HCT116 (cell line): ENCODE results near the gene NEK5. TPM values are rescaled to one million over a fixed set of nuclear protein-coding genes. Genes with fewer than 3 reads are reported as not detected.

Experiments
- ATAC-seq: fragments of 200-7000 bp; cut with Tn5 transposase; 2 replicates; pipeline ENCODE4 v1.9.1; 2020; ENCODE audit warnings: mild to moderate bottlenecking, moderate library complexity
- BruUV-seq: library from RNA; stranded (reverse); fragments of 400-500 nt; replicated peaks from 2 replicates; lab custom pipeline; 2021; lab: Mats Ljungman, UMichigan
- CTCF ChIA-PET: fragments of 300-600 bp; sonication (Branson Sonifier 250); formaldehyde crosslinking; loops from one replicate; lab custom pipeline; 2021; ENCODE audit warnings: antibody characterized with exemption; lab: Charles Lee
- POLR2A ChIA-PET: fragments of 300-600, 350-600 bp; sonication (Branson Sonifier 250); formaldehyde crosslinking; loops from one replicate; lab custom pipeline; 2021; ENCODE audit warnings: antibody characterized with exemption; lab: Charles Lee
- RAD21 ChIA-PET, 2 experiments: fragments of 300-600 bp; sonication (Branson Sonifier 250); formaldehyde crosslinking; loops; one replicate each; lab custom pipeline; 2023; ENCODE audit warnings: low total read pairs in 2 of 2; ENCODE audit not compliant: uncharacterized antibody in 2 of 2, unreplicated experiment in 2 of 2, low non-redundant PET in 1 of 2; lab: Charles Lee
- DNase-seq: peaks from one replicate; pipeline ENCODE4 v3.0.0-alpha.2; 2010; ENCODE audit warnings: low read depth, low spot score
- H2AFZ ChIP-seq: fragments of 200-600 bp; shearing (Covaris generic), sonication (generic); 2 replicates; pipeline ENCODE4 v1.6.1; 2017; ENCODE audit warnings: low read depth, mixed run types, mixed read lengths, antibody characterized with exemption, low read length; ENCODE audit not compliant: poor library complexity, severe bottlenecking
- H3K27ac ChIP-seq: 2 replicates; pipeline ENCODE4 v1.5.1; 2012; ENCODE audit warnings: low read depth, low read length
- H3K27me3 ChIP-seq: fragments of 200-600 bp; sonication (generic); 2 replicates; pipeline ENCODE4 v1.6.1; 2016; ENCODE audit warnings: mixed run types, low read length, mixed read lengths; ENCODE audit not compliant: insufficient read depth
- H3K36me3 ChIP-seq, 2 experiments: fragments of 200-500 bp in 1 of 2; fragments of 200-600 bp in 1 of 2; sonication (Bioruptor generic) in 1 of 2; sonication (generic) in 1 of 2; 2 replicates each; pipeline versions ENCODE4 v1.5.1 to v1.6.1; 2014 to 2016; ENCODE audit warnings: low read length in 2 of 2, inconsistent platforms in 1 of 2, mixed read lengths in 1 of 2, mixed run types in 1 of 2; ENCODE audit not compliant: insufficient read depth in 2 of 2, control insufficient read depth in 1 of 2
- H3K4me1 ChIP-seq, 2 experiments: fragments of 200-600 bp in 1 of 2; sonication (generic) in 1 of 2; 2 replicates each; pipeline versions ENCODE4 v1.5.1 to v1.6.1; 2012 to 2017; ENCODE audit warnings: low read length in 2 of 2, inconsistent platforms in 1 of 2, mild to moderate bottlenecking in 1 of 2, mixed read lengths in 1 of 2, mixed run types in 1 of 2, moderate library complexity in 1 of 2; ENCODE audit not compliant: insufficient read depth in 2 of 2, control insufficient read depth in 1 of 2
- H3K4me2 ChIP-seq: fragments of 200-600 bp; sonication (generic); 2 replicates; pipeline ENCODE4 v1.6.1; 2017; ENCODE audit warnings: mixed run types, low read length, mixed read lengths
- H3K4me3 ChIP-seq, 2 experiments: fragments of 200-600 bp in 1 of 2; sonication (generic) in 1 of 2; replicated peaks in 1 of 2; 2 replicates each; pipeline ENCODE4 v1.5.1; 2011 to 2016; ENCODE audit warnings: low read length in 2 of 2, control low read depth in 1 of 2, low read depth in 1 of 2, mild to moderate bottlenecking in 1 of 2, mixed read lengths in 1 of 2, mixed run types in 1 of 2
- H3K79me2 ChIP-seq: fragments of 200-600 bp; sonication (generic); 2 replicates; pipeline ENCODE4 v1.6.1; 2017; ENCODE audit warnings: mild to moderate bottlenecking, mixed run types, low read length, moderate library complexity, mixed read lengths; ENCODE audit not compliant: insufficient read depth
- H3K9ac ChIP-seq: fragments of 200-600 bp; sonication (generic); 2 replicates; pipeline ENCODE4 v1.6.1; 2016; ENCODE audit warnings: low read length, mixed read lengths
- H3K9me2 ChIP-seq: fragments of 200-600 bp; sonication (generic), shearing (Covaris generic); 2 replicates; pipeline ENCODE4 v1.6.1; 2017; ENCODE audit warnings: mixed run types, mild to moderate bottlenecking, moderate library complexity; ENCODE audit not compliant: insufficient read depth
- H3K9me3 ChIP-seq, 2 experiments: fragments of 200-500 bp in 1 of 2; fragments of 200-600 bp in 1 of 2; sonication (Bioruptor generic) in 1 of 2; sonication (generic) in 1 of 2; 2 replicates each; pipeline ENCODE4 v1.6.1; 2014 to 2017; ENCODE audit warnings: low read length in 2 of 2, mixed read lengths in 2 of 2, inconsistent platforms in 1 of 2, low read depth in 1 of 2, mild to moderate bottlenecking in 1 of 2, mixed run types in 1 of 2, moderate library complexity in 1 of 2; ENCODE audit not compliant: control insufficient read depth in 1 of 2, insufficient read depth in 1 of 2
- H4K20me1 ChIP-seq: fragments of 200-600 bp; sonication (generic), shearing (Covaris generic); 2 replicates; pipeline ENCODE4 v1.6.1; 2017; ENCODE audit warnings: mixed run types, mild to moderate bottlenecking, moderate library complexity; ENCODE audit not compliant: insufficient read depth
- CBX3 ChIP-seq: IDR thresholded peaks from 2 replicates; pipeline ENCODE4 v1.6.1; 2012; ENCODE audit warnings: low read depth
- CEBPB ChIP-seq: IDR thresholded peaks from 2 replicates; pipeline ENCODE4 v1.6.1; 2012; ENCODE audit warnings: low read depth
- ELF1 ChIP-seq: IDR thresholded peaks from 2 replicates; pipeline ENCODE4 v1.6.1; 2012; ENCODE audit warnings: low read depth, borderline replicate concordance
- POLR2AphosphoS5 ChIP-seq: IDR thresholded peaks from 2 replicates; pipeline ENCODE4 v1.6.1; 2011; ENCODE audit warnings: mild to moderate bottlenecking, low read depth, low read length, moderate library complexity
- RAD21 ChIP-seq: IDR thresholded peaks from 2 replicates; pipeline ENCODE4 v1.6.1; 2012; ENCODE audit warnings: low read depth, mild to moderate bottlenecking
- TCF7L2 ChIP-seq: IDR thresholded peaks from 2 replicates; pipeline ENCODE4 v1.7.0; 2011; ENCODE audit warnings: borderline replicate concordance, inconsistent platforms; ENCODE audit not compliant: insufficient read depth, insufficient read length; ENCODE audit errors: extremely low read depth
- intact Hi-C: fragments of 100-400 bp; cut with micrococcal nuclease; formaldehyde crosslinking; loops from 2 replicates; pipeline ENCODE4 v1.10.0; 2022
- total RNA-seq: library from RNA; stranded (reverse); gene quantifications from one replicate; pipeline ENCODE4 v1.2.1, GENCODE V29; 2021; ENCODE audit not compliant: unreplicated experiment
- TF ChIP-seq, protein P1 (sequence below): IDR thresholded peaks from 2 replicates; pipeline ENCODE4 v1.6.1; 2012

The NEK5 gene
- total RNA-seq, 1 experiment from 2014 or later: 1.5 TPM

DNA sequence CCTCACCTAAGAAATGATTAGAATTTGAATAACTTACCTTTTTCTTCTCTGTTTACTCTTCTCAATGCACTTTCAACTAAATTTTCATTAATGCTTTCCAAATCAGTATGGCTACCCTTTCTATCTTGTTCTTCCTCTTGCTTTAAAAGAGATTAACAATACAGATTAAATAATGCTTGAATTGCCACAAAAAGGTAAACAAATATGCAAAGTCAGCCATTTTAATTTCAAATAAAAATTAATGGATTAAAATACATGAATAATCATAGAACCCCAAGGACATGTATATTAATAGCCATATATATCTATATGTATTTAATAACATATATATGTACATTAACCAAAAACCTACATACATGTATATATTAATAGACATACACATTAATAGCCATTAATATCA lies 7.9 kb upstream of the NEK5 start:
- CTCF ChIA-PET: no interaction called here
- TF ChIP-seq, protein P1, sequence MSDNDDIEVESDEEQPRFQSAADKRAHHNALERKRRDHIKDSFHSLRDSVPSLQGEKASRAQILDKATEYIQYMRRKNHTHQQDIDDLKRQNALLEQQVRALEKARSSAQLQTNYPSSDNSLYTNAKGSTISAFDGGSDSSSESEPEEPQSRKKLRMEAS: no peak
- TF ChIP-seq ELF1 (no peak), POLR2AphosphoS5 (no peak), CEBPB (no peak), TCF7L2 (no peak), CBX3 (no peak)
- no peaks in the 10 kb centered on the region for H3K4me1 ChIP-seq
- RAD21 ChIA-PET: no interaction called here
- DNase-seq: no peak
- intact Hi-C loops: no loop called here
- no peaks in the 10 kb centered on the region for H3K79me2 ChIP-seq
- H3K27ac ChIP-seq: no peak overlapping the region
- no peaks in the 10 kb centered on the region for H3K9me3 ChIP-seq
- no peak overlapping the region for H2AFZ ChIP-seq
- no TSS peak for BruUV-seq
- ATAC-seq: no peak
- H4K20me1 ChIP-seq: no peaks in the 10 kb centered on the region; the same call in 1 of the 2 replicates
- no peak overlapping the region for H3K9ac ChIP-seq
- no peaks in the 10 kb centered on the region for H3K9me2 ChIP-seq
- no peak overlapping the region for H3K4me2 ChIP-seq
- H3K27me3 ChIP-seq: no peaks in the 10 kb centered on the region
- no peak overlapping the region for H3K4me3 ChIP-seq
- POLR2A ChIA-PET: no interaction called here
- H3K36me3 ChIP-seq: peaks cover 0 to 2% of the 10 kb centered on the region in 2 experiments; a peak in 2 of 4 replicates

DNA sequence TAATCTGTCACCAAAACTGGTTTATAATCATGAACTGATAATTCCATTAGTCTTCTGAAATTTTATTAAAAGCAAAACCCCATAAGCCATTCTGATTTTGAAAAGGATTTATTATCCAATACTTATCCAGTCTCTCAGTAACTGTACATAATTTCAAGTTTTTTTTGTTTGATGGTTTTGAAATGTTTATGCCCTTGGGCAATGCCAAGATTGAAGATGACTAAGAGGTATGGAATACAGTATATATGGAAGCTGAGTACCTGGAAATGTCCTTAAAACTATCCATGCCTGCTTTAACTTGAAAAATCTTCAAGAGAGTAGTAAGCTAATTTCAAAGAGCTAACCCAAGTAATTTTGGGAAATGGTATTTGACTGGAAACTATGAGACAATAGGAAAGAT lies 1.8 kb upstream of the NEK5 start:
- no peaks in the 10 kb centered on the region for H3K27me3 ChIP-seq
- no peaks in the 10 kb centered on the region for H3K79me2 ChIP-seq
- H3K4me1 ChIP-seq: peaks cover 10 to 20% of the 10 kb centered on the region in 2 experiments; a peak in 3 of 4 replicates
- no peak overlapping the region for H3K4me3 ChIP-seq
- RAD21 ChIA-PET: no interaction called here
- CTCF ChIA-PET: interaction anchor here (0.8 kb wide), 1 partner anchor 320 kb away, joined by 3 read pairs; the partner anchor contains the start of gene VPS36
- no peaks in the 10 kb centered on the region; the same call in 1 of the 2 replicates for H4K20me1 ChIP-seq
- BruUV-seq: no TSS peak
- H3K9me3 ChIP-seq: no peaks in the 10 kb centered on the region
- POLR2A ChIA-PET: no interaction called here
- intact Hi-C loops: no loop called here
- DNase-seq (no peak), ATAC-seq (no peak)
- TF ChIP-seq, protein P1: no peak
- TF ChIP-seq ELF1: no peak
- no peak for TF ChIP-seq RAD21
- H2AFZ ChIP-seq: no peak overlapping the region
- no peaks in the 10 kb centered on the region for H3K9me2 ChIP-seq
- no peak overlapping the region for H3K9ac ChIP-seq
- H3K27ac ChIP-seq: no peak overlapping the region
- peaks cover 0 to 2% of the 10 kb centered on the region in 2 experiments; a peak in 2 of 4 replicates for H3K36me3 ChIP-seq
- H3K4me2 ChIP-seq: no peak overlapping the region
